Esophagus squamous epithelium (tissue), 4 donors: ENCODE data around the gene OVCA2.

ENCODE experiments used
- CTCF ChIP-seq, 6 experiments: fragments of 450-650 bp in 4 of 6; fragments of 200-600 bp in 2 of 6; sonication (generic) in 2 of 6; IDR thresholded peaks; one replicate each; pipeline ENCODE4 v1.5.1; 2016 to 2019; ENCODE audit warnings: antibody characterized with exemption in 6 of 6, mild to moderate bottlenecking in 4 of 6, moderate library complexity in 4 of 6
- POLR2A ChIP-seq, 4 donors: fragments of 450-650 bp; IDR thresholded peaks; one replicate each; pipeline ENCODE4 v1.6.1; 2017; ENCODE audit warnings: antibody characterized with exemption in 4 of 4, mild to moderate bottlenecking in 4 of 4, moderate library complexity in 3 of 4

DNA sequence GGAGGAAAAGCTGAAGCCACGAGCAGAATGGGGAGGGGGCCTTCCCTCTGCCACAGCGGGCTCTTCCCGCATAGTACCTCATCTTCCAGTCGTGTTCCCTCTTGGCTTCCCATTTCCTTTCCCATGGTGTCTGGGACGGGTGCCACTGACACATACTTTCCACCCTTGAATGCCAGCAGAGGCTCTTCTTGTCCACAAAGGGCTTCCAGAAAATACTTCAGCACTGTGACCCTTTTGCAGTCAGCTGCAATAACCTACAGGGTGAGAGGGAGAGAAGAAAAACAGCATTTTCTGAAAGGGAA, 43.8 kb downstream of the OVCA2 start:
- no peak for TF ChIP-seq POLR2A (IDR thresholded peaks at IDR 0.05)
- TF ChIP-seq CTCF (IDR thresholded peaks at IDR 0.05) = no peak
